ENCODE measurements around the gene F10.

Gene F10

DNA sequence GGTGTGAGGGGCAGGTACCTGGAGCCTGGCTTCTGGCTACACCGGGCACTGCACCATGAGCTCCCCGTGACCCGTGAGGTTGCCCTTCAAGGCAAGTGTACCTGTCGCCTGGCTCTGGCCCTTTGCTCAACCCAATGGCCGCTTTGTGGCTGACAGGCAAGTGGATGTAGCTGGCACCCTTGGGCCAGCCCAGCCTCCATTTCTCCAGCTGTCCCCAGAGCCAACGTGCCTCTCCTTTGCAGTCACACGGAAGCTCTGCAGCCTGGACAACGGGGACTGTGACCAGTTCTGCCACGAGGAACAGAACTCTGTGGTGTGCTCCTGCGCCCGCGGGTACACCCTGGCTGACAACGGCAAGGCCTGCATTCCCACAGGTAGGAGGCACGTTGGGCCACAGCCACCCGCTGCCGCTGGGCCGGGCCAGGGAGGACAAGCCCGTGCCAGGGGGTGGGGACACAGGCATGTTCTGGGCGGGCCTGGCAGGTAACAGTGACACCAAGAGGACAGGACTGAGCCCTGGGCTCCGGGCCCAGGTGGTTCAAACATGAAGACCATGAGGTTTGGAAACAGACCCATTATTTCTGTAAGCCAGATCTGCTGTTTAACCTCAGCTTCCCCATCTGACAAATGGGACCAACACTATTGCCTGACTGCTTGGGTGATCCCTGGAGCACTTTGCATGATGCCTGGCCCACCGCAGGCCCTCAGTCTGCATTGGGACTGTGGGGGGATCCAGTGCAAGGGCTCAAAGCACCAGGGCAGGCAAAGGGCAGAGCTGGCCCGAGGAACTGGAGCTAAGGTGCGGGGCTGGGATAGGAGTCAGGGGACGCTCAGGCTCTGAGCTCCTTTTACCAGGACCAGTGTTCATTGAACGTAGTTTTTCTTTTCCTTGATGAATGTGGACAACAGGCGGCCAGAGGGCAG lies 18.3 kb downstream of the F10 start:
- no peak for DNase-seq

DNA sequence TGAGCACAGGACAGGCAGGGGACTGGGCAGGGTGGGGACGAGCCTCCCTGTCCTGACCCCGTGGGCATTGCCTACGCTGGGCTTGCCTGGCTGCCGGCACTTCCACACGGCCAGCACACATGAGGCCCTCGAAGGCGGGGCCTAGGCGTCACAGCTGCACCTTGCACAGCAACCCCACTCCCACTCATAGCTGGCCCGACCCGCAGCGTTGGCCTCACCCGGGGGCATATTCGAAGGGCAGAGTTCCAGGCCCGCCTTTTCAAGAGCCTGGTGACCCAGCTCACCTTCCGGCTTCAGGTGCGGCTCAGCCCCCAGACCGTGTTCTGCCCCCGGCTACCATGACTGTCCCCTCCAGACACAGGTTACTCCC lies 19.0 kb downstream of the F10 start:
- DNase-seq, result no peak

DNA sequence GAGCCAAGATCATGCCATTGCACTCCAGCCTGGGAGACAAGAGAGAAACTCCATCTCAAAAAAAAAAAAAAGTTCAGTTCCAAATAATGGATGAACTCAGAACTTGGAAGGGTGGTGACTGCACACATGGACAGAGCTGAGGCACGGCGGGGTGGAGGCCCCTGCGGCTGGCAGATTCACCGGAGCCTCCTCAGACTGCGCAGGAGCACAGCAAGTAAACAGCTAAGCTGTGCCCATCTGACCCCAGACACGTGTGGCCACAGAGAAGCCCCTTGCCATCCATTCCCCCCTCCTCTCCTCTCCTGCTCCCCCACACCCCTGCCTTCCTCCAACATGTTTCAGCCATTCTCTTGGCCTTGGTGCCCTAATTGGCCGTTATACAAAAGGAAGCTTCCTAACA lies 20.3 kb downstream of the F10 start:
- DNase-seq, result no peak

DNA sequence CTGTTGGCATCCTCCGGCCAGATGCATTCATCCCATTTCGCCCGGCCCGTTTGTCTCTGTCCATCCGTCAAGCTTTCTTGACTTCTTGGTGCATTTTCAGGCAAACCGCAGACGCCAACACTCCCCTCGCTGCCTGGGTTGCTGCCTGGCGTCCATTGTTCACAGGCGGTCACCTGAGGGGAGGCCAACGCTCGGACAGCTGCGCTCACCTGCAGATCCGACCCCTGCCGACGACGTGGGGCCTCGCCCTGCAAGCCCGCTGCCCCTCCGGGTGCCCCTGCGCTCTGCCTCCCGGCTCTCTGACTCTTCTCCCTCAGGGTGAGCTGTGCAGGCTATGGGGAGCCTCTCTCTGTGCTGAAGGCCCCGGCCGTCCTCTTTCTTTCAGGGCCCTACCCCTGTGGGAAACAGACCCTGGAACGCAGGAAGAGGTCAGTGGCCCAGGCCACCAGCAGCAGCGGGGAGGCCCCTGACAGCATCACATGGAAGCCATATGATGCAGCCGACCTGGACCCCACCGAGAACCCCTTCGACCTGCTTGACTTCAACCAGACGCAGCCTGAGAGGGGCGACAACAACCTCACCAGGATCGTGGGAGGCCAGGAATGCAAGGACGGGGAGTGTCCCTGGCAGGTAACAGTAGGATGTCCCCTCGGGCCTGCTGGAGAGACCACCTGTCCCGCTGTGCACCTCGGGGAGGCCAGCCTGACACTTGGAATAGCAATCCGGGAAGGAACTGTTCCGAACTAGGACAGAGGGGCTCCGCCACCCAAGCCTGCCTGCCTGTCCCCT lies 21.1 kb downstream of the F10 start:
- no peak for DNase-seq

DNA sequence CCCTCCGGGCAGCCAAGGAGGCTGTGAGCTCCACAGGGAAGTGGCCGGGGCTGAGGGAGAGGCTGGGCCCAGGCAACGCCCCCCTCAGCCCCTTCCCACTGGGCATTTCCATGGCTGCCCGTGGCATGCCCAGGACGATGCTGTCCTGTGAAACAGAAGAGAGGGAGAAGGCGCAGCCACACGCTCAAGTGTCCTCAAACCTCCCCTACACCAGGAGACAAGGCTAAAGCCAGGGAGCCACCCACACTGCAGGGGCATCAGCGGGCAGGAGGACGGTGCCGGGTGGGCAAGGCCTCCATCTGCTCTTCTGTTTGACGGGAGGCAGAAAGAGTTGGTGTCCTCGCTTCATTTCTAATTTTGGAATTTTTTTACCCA lies 21.6 kb downstream of the F10 start:
- DNase-seq, result no peak

DNA sequence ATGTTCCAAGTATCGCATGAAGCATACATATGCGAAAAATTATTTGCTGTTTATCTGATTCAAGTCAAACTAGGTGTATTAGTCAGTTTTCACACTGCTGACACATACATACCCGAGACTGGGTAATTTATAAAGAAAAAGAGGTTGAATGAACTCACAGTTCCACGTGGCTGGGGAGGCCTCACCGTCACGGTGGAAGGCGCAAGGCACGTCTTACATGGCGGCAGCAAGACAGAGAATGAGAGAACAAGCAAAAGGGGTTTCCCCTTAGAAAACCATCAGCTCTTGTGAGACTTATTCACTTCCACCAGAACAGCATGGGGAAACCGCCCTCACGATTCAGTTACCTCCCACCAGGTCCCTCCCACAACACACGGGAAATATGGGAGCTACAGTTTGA lies 22.9 kb downstream of the F10 start:
- DNase-seq, result no peak

DNA sequence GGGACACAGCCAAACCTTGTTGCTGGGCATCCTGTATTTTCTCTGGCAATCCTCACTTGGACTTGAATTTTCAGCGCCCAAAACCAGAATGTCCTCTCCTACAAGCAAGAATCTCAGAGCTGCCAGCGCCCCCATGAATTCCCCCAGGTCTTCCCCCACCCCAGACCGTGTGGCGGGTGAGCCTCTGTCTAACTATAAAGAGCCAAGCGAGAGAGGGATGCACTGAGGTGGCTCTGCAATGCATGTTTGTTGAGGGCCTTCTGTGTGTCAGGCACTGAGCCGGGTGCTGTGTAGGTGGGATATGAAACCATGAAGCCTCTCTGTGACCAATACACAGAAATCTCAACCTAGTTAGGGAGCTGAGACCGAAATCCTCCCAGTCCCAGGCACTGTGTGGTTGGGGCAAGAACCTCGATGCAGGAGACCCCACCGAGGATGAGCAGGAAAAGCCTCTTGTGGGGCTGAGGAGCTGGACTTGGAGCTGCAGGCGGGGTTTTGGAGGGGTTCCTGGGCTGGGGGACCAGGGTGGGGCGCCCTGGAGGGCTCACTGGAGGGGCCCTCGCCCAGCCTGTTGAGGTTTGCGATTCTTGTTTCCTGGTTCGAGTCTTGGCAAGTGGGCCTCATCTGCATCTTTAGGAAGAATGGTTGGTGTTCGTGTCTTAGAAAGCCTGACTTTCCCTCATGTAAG lies 23.5 kb downstream of the F10 start:
- DNase-seq, result no peak

DNA sequence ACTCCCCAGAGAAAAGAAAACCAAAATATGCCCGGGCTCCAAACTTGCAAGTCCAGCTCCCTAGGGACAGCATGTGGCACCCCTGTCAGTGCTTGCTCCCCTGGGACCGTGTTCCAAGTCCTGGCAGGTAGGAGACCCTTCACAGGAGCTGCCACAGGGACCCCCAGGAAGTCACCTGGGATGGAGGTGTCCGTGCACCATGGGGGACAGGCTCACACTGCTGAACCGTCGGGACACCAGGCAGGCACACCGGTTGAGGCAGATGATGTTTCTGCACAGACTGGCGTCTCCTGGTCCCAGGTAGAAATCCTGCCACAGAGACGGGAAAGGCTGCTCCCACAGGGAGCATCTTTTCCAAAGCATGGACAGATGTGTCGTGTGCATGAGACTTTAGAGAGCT lies 24.2 kb downstream of the F10 start:
- DNase-seq, result no peak

DNA sequence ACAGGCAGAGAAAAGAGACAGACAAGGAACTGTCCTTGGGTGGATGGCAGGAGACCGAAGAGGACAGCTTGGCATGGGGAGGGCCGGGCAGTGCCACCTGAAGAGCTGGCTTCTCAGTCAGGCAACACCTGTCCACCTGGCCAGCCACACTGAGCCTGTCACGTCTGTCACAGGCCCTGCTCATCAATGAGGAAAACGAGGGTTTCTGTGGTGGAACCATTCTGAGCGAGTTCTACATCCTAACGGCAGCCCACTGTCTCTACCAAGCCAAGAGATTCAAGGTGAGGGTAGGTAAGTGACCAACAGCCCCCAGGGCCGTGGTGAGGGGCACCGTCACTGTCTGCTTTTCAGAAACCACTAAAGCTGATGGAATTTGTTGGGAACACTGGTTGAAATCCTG lies 24.6 kb downstream of the F10 start:
- DNase-seq, result no peak

DNA sequence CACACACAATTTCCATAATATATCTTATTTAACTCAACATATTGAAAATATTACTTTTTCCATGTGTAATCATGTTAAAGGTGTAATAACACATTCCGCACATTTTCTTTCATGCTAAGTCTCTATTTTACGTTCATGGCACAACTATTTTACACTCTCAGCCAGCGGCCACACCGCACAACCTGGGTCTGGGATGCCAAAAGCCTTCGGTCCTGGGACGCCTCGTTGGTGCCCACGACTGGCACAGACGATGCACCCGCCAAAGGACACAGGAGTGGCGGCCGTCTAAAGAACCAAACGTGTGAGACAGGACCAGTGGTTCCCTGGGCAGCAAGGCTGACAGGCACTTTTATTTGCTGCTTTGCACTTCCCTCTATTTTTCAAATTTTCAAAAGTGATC lies 25.8 kb downstream of the F10 start:
- no peak for DNase-seq

DNA sequence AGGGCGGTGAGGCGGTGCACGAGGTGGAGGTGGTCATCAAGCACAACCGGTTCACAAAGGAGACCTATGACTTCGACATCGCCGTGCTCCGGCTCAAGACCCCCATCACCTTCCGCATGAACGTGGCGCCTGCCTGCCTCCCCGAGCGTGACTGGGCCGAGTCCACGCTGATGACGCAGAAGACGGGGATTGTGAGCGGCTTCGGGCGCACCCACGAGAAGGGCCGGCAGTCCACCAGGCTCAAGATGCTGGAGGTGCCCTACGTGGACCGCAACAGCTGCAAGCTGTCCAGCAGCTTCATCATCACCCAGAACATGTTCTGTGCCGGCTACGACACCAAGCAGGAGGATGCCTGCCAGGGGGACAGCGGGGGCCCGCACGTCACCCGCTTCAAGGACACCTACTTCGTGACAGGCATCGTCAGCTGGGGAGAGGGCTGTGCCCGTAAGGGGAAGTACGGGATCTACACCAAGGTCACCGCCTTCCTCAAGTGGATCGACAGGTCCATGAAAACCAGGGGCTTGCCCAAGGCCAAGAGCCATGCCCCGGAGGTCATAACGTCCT lies 26.4 kb downstream of the F10 start:
- no peak for DNase-seq

DNA sequence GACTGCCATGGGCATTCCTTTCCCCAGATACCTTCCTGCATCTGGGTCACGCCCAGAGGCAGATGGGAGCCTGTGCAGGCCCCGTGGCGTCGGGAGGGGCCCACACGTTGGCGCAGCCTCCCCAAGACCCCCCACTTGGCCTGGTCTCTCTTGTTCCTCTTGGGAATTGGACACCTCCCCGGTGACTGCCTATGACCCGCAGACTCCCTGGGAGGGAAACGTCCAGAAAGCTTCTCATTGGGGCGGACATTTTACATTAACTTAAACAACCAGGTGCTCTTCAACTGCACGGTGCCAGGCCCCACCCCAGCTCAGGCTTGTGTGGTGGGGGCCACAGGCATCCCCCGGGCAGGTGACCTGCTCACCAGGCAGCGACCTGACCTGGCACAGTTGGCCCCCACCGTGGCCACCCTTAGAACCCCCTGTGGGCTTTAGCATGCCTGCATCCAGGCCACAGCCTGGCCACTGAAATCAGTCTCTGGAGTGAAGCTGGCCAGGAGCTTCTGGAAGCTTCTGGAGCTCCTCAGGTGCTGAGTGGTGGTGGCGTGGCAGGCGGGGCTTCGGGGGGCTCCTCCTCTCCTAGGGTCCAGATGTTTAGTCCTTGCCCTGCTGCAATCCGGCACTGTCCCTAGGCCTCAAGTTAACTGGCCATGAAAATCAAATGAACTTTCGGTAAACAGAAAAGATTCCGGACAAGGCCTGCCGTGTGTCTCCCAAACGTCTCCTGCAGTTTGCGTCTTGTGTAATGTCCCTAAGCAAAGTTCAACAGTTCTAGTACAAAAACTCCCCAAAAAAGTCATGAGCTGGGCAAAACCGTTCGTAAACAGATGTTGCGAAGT lies 27.3 kb downstream of the F10 start:
- no peak for DNase-seq

DNA sequence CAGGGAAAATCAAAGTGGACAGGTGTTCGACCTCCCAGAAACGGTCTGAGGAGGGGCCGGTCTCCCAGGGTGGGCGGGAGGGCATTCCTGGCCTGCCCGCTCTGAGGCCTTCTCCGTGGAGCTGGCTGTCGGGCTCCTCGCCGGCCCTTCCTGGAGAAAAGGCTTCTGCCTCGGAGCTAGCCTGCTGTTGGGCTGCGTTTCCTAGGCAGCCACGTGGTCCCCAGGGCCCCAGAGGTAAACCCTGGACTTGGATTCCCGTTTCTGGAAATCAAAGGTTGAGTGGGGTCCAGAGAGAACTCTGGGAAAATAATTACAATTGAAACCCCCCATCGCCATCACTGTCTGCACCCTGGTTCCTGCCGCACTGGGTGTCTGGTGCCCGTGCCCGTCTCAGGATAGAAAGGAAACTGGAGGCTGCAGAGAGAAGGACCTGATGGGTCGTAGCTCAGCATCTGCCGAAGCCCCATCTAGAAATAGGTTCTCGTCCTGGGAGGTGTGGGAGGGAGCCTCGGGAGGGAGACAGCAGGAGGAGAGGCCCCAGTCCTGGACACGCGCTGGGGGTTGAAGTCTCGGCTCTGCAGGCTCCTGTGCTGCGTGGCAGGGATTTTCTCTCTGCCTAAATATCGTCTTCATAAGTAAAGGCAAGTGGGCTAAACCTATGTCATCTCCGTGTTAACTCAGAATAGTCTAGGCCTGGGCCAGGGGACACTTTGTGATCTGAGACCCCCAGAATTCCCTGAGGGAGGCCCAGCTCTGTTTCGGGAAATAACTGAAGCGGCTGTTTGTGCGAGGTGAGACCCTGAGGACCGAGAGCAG lies 28.2 kb downstream of the F10 start:
- DNase-seq, result no peak

DNA sequence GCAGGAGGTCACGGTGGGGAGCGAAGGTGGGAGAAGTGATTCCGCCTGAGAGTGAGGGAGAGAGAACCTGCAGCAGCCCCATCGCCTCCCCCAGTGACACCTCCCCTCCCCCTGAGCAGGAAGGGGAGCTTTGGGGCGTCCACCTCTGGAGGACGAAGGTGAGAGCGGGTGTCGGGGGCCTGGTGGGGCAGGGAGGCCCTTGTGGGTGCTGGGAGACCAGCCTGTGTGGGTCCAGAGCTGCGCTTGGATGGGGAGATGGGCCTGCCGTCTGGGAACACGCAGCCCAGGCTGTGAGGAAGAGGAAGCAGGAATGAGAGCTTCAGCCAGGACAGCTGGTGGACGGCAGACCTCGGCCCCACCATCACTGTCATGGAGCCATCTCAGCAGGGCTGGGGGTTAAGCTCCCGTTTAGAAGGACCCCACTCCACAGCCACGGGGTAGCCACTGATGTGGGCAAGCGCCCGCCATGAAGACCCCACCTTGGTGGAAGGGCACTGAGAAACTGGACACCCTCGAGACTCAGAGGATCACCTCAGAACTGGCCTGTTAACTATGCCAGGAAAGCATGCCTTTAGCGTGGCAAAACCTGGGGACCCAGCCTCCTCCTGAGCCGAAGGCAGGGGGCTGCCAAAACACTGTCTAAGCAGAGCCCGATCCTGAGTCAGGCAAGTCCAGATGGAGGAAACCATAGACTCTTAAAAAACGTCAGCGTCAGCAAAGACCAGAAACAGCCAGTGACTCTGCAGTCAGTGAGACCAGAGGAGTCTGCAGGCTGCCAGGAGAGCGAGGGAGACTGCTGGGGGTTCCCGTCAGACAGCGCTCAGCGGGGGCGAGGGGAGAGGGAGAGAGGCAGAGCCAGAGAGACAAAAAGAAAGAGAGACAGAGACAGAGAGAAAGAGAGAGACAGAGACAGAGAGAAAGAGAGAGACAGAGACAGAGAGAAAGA lies 29.4 kb downstream of the F10 start:
- DNase-seq, result peak; percentile 29 to 30

DNA sequence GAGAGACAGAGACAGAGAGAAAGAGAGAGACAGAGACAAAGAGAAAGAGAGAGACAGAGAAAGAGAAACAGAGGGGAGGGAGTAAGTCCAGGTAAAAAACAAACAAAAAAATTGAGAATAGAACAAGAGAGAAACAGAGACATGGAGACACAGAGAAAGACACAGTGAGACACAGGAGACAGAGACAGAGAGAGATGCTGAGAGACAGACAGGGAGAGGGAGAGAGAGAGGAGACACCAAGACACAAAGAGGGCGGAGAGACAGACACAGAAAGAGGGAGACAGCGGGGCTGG lies 30.0 kb downstream of the F10 start:
- DNase-seq, result no peak

DNA sequence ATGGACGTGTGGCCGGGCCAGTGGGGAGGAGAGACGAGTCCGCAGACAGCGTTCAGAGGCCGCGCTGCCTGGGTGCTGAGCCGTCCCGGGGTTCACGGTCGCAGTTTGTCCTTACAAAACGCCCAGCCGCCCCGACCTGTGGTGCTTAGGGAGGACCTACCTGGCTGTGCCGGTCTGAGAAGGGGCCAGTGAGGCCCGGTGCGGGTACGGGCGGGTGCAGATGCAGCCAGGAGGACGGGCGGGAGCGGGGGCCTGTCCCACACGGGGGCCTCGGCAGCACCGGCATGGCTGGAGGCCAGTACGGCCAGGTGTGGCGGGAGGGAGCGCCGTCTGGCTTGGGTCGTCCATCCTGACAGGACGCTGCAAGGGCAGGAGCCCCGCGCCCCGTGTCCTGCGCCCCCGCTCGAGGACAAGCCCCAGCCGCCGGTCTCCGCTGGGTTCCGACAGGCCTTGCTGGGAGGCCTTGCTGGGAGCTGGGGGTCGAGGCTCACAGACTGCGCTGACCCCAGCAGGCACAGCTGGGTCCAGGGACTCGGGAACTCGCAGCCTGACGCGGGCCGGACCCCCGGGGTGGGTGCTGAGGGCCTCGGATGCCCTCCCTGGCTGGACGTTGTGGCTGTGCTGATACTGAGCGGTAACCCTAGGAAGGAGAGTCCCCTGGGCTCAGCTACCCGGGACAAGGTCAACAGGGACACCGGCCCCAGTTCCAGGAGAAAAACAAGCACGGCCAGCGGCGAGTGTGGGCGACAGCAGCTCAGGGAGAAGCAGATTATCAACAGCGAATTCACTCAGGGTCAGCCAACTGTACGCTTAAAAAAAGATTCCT lies 30.6 kb downstream of the F10 start:
- peak in 1 of 2 donors; percentile 28 for DNase-seq

DNA sequence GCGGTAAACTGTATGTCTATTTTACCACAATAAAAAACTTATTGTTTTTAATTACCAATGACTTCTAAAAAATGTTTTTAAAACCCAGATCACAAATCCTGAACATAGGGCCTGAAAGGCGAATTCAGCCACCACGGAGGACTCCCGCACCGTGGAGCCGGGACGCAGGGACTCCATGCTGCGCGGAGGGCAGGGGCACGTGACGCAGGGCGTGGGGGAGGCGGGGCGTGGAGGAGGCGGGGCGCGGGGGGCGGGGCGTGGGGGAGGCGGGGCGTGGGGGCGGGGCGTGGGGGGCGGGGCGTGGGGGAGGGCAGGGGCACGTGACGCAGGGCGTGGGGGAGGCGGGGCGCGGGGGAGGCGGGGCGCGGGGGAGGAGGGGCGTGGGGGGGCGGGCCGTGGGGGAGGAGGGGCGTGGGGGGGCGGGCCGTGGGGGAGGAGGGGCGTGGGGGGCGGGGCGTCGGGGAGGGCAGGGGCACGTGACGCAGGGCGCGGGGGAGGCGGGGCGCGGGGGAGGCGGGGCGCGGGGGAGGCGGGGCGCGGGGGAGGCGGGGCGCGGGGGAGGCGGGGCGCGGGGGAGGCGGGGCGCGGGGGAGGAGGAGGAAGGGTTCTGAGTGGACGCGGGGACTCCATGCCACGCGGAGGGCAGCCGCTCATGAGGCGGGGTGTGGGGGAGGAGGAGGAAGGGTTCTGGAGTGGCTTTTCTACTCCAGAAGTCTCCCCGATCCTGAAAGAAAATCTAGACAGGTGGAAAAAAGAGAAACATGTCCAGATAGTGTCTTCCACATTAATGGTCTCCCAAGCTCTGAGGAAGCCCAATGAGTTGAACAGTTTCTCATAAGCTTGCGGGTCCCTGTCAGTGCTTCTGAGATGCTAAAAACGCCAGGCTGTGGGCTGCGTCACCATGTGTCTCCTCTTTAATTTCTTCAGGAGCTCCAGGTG lies 31.5 kb downstream of the F10 start:
- DNase-seq, result peak; percentile 66 to 82

DNA sequence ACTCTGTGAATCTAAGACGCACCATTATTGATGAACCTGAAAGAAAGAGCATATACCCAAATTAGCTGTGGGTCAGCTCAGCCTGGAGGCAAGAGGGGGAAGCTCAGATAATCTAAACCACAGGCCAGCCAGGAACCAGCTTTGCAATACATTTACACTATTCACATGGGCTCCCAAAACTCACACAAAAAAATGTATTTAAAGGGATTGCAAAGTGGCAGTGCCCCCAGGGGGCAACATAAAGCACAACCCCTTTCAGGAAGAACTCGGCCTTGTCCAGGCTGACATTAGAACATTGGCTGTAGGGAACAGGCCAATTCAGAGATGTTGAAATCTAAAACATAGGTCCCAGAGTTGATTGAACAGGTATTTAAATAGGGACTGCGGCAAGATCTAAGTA lies 32.6 kb downstream of the F10 start:
- DNase-seq, result no peak

All from activated CD4-positive, alpha-beta T cell treated with anti-CD3 and anti-CD28 coated beads for 4 hours (primary cell).